Measurements from ENCODE around the gene TBC1D8. TPM values are rescaled to one million over a fixed set of nuclear protein-coding genes. Genes with fewer than 3 reads are reported as not detected.

Gene TBC1D8
- total RNA-seq, 1 experiment from 2014 or later: 29.8 TPM

GRCh38 chr2:101097638-101098037, 53.5 kb downstream of the TBC1D8 start:
- H3K36me3 ChIP-seq (replicated peaks; ENCODE audit: control insufficient read depth, insufficient read depth, low read length): no peaks in the 10 kb centered on the region
- no peak overlapping the region for H3K4me3 ChIP-seq (ENCODE audit: insufficient read depth, low read depth, low read length)
- DNase-seq: no peak
- no peaks in the 10 kb centered on the region for H3K27me3 ChIP-seq (ENCODE audit: control insufficient read depth, insufficient read depth, low read length)

GRCh38 chr2:101096619-101097142, 54.5 kb downstream of the TBC1D8 start:
- no peaks in the 10 kb centered on the region for H3K36me3 ChIP-seq (replicated peaks; ENCODE audit: control insufficient read depth, insufficient read depth, low read length)

GRCh38 chr2:101094351-101094750, 56.8 kb downstream of the TBC1D8 start:
- H3K36me3 ChIP-seq (replicated peaks; ENCODE audit: control insufficient read depth, insufficient read depth, low read length): no peaks in the 10 kb centered on the region
- no peaks in the 10 kb centered on the region for H3K27me3 ChIP-seq (ENCODE audit: control insufficient read depth, insufficient read depth, low read length)
- no peak overlapping the region for H3K4me3 ChIP-seq (ENCODE audit: insufficient read depth, low read depth, low read length)
- no peak for DNase-seq

More at GRCh38 chr2:101096619-101097142, 54.5 kb downstream of the TBC1D8 start:
- DNase-seq: no peak
- H3K27me3 ChIP-seq (ENCODE audit: control insufficient read depth, insufficient read depth, low read length): no peaks in the 10 kb centered on the region
- no peak overlapping the region for H3K4me3 ChIP-seq (ENCODE audit: insufficient read depth, low read depth, low read length)

- Histone ChIP-seq H3K36me3 (replicated peaks; ENCODE audit: control insufficient read depth, insufficient read depth, low read length) (no peaks in the 10 kb centered on the region), H3K27me3 (ENCODE audit: control insufficient read depth, insufficient read depth, low read length) (no peaks in the 10 kb centered on the region), H3K4me3 (ENCODE audit: insufficient read depth, low read depth, low read length) (no peak overlapping the region)
- no peak for DNase-seq
Observed at GRCh38 chr2:101089942-101090799, 61.0 kb downstream of the TBC1D8 start.

- Histone ChIP-seq H3K27me3 (ENCODE audit: control insufficient read depth, insufficient read depth, low read length) (no peaks in the 10 kb centered on the region), H3K4me3 (ENCODE audit: insufficient read depth, low read depth, low read length) (no peak overlapping the region), H3K36me3 (replicated peaks; ENCODE audit: control insufficient read depth, insufficient read depth, low read length) (no peaks in the 10 kb centered on the region)
- no peak for DNase-seq
Observed at GRCh38 chr2:101089419-101089818, 61.8 kb downstream of the TBC1D8 start.

GRCh38 chr2:101087638-101088037, 63.5 kb downstream of the TBC1D8 start:
- no peaks in the 10 kb centered on the region for H3K36me3 ChIP-seq (replicated peaks; ENCODE audit: control insufficient read depth, insufficient read depth, low read length)
- no peak overlapping the region for H3K4me3 ChIP-seq (ENCODE audit: insufficient read depth, low read depth, low read length)
- DNase-seq: no peak
- H3K27me3 ChIP-seq (ENCODE audit: control insufficient read depth, insufficient read depth, low read length): no peaks in the 10 kb centered on the region

- Histone ChIP-seq H3K27me3 (ENCODE audit: control insufficient read depth, insufficient read depth, low read length) (no peaks in the 10 kb centered on the region), H3K36me3 (replicated peaks; ENCODE audit: control insufficient read depth, insufficient read depth, low read length) (no peaks in the 10 kb centered on the region), H3K4me3 (ENCODE audit: insufficient read depth, low read depth, low read length) (no peak overlapping the region)
- DNase-seq: no peak
Observed at GRCh38 chr2:101083613-101084012, 67.6 kb downstream of the TBC1D8 start.

- no peak overlapping the region for H3K4me3 ChIP-seq (ENCODE audit: insufficient read depth, low read depth, low read length)
- no peaks in the 10 kb centered on the region for H3K27me3 ChIP-seq (ENCODE audit: control insufficient read depth, insufficient read depth, low read length)
Observed at GRCh38 chr2:101082998-101083397, 68.2 kb downstream of the TBC1D8 start.

GRCh38 chr2:101081375-101081907, 69.7 kb downstream of the TBC1D8 start:
- H3K36me3 ChIP-seq (replicated peaks; ENCODE audit: control insufficient read depth, insufficient read depth, low read length): no peaks in the 10 kb centered on the region
- no peak overlapping the region for H3K4me3 ChIP-seq (ENCODE audit: insufficient read depth, low read depth, low read length)
- no peaks in the 10 kb centered on the region for H3K27me3 ChIP-seq (ENCODE audit: control insufficient read depth, insufficient read depth, low read length)
- no peak for DNase-seq

More at GRCh38 chr2:101082998-101083397, 68.2 kb downstream of the TBC1D8 start:
- no peak for DNase-seq
- H3K36me3 ChIP-seq (replicated peaks; ENCODE audit: control insufficient read depth, insufficient read depth, low read length): no peaks in the 10 kb centered on the region

GRCh38 chr2:101080211-101081068, 70.7 kb downstream of the TBC1D8 start:
- no peaks in the 10 kb centered on the region for H3K36me3 ChIP-seq (replicated peaks; ENCODE audit: control insufficient read depth, insufficient read depth, low read length)
- H3K27me3 ChIP-seq (ENCODE audit: control insufficient read depth, insufficient read depth, low read length): no peaks in the 10 kb centered on the region
- DNase-seq: no peak
- no peak overlapping the region for H3K4me3 ChIP-seq (ENCODE audit: insufficient read depth, low read depth, low read length)

- H3K27me3 ChIP-seq (ENCODE audit: control insufficient read depth, insufficient read depth, low read length): no peaks in the 10 kb centered on the region
- no peak overlapping the region for H3K4me3 ChIP-seq (ENCODE audit: insufficient read depth, low read depth, low read length)
- H3K36me3 ChIP-seq (replicated peaks; ENCODE audit: control insufficient read depth, insufficient read depth, low read length): no peaks in the 10 kb centered on the region; the same call in 1 of the 2 replicates
- DNase-seq: no peak
Observed at GRCh38 chr2:101076581-101076980, 74.6 kb downstream of the TBC1D8 start.

GRCh38 chr2:101064868-101065549, 86.2 kb downstream of the TBC1D8 start:
- Histone ChIP-seq H3K36me3 (replicated peaks; ENCODE audit: control insufficient read depth, insufficient read depth, low read length) (no peaks in the 10 kb centered on the region), H3K4me3 (ENCODE audit: insufficient read depth, low read depth, low read length) (no peak overlapping the region), H3K27me3 (ENCODE audit: control insufficient read depth, insufficient read depth, low read length) (no peaks in the 10 kb centered on the region)
- no peak for DNase-seq

- no peak for DNase-seq
- Histone ChIP-seq H3K27me3 (ENCODE audit: control insufficient read depth, insufficient read depth, low read length) (no peaks in the 10 kb centered on the region), H3K4me3 (ENCODE audit: insufficient read depth, low read depth, low read length) (no peak overlapping the region), H3K36me3 (replicated peaks; ENCODE audit: control insufficient read depth, insufficient read depth, low read length) (no peaks in the 10 kb centered on the region)
Observed at GRCh38 chr2:101064505-101064867, 86.7 kb downstream of the TBC1D8 start.

- no peaks in the 10 kb centered on the region for H3K36me3 ChIP-seq (replicated peaks; ENCODE audit: control insufficient read depth, insufficient read depth, low read length)
- no peak for DNase-seq
- no peaks in the 10 kb centered on the region for H3K27me3 ChIP-seq (ENCODE audit: control insufficient read depth, insufficient read depth, low read length)
- no peak overlapping the region for H3K4me3 ChIP-seq (ENCODE audit: insufficient read depth, low read depth, low read length)
Observed at GRCh38 chr2:101064125-101064502, 87.1 kb downstream of the TBC1D8 start.
